HG03108 (cell line): ENCODE measurements around the gene GTF3C4.
"Not testable (repeated sequence)": the region's sequence is repeated elsewhere in the genome, so short reads cannot be mapped to it uniquely, and the experiment has no call there.

Experiments used
- ATAC-seq: cut with Tn5 transposase; IDR thresholded peaks from one replicate; pipeline ENCODE4 v1.9.1; 2021; ENCODE audit warnings: moderate library complexity; ENCODE audit not compliant: unreplicated experiment

The GTF3C4 gene

DNA sequence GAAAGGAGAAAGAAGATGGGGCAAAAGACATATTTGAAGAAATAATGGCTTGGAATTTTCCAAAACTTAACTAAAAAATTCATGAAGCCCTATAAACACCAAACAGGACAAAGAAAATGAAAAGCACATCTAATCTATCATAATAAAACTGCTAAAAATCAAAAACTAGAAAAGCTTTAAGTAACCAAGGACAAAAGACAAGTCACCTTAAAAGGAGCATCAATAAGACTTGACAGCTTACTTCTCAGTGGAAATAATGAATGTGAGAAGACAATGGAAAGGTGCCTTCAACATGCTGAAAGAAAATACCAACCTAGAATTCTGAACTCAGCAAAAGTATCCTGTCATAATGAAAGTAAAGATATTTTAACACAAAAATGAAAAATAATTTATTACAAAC lies 27.0 kb downstream of the GTF3C4 start:
- no peak for ATAC-seq

DNA sequence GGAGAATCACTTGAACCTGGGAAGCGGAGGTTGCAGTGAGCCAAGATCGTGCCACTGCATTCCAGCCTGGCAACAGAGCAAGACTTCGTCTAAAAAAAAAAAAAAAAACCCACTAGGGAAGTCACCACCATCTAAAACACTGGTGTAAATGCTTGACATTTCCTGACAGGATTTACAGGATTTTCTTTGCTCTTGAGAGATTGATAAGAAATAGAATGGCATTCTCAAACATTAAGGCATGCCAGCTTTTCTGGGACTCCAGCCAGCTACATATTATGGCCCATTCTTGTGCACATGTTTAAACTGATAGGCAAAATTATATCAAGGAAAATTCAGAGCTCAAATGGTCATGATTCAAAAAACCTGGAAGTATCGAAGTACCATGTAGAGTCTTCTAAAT lies 28.7 kb downstream of the GTF3C4 start:
- ATAC-seq = no peak

- no peak for ATAC-seq
These were observed 29.7 kb downstream of the GTF3C4 start for GRCh38 chr9:132699956-132700355.

DNA sequence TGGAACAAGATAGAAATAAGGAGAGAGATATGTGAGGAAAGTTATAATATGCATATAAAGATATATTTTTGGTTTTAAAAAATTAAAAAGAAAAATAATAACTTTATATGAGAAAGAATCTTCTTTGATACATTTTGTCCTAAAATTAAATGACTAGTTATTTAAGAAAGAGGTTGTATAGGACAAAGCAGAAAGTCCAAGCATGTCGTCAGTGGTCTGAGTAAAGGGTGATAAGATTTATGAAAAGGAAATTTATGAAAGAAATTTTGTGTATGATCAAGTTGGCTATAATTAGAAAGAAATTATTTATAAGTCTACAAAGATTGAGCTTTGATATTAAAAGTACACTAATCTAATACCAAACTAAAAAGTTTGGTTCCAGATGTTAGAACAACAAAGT lies 32.0 kb downstream of the GTF3C4 start:
- no peak for ATAC-seq

DNA sequence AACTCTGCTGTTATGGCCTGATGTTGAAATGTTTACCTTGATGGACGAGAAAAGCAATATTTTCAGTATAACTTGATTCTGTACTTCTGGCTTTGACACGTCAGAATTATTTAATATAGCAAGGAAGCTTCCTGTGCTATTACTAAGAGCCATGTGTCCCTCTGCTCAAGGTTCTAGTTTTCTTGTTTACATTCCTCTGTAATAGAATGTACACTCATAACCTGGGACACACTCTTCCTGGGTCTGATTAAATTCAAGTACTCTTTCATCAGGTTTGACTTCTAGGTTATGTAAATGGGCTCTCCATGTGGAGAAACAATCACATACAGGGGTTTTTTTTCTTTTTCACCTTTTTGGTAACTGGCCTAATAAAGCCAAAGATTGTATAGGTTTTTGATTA lies 33.1 kb downstream of the GTF3C4 start:
- no peak for ATAC-seq

- ATAC-seq = no peak
These were observed 38.0 kb downstream of the GTF3C4 start for GRCh38 chr9:132708239-132708638.

- ATAC-seq = no peak
These were observed 38.6 kb downstream of the GTF3C4 start for GRCh38 chr9:132708769-132709430.

- no peak for ATAC-seq
These were observed 40.1 kb downstream of the GTF3C4 start for GRCh38 chr9:132710333-132710732.

- not testable (repeated sequence) for ATAC-seq
These were observed 40.9 kb downstream of the GTF3C4 start for GRCh38 chr9:132711152-132711551.

DNA sequence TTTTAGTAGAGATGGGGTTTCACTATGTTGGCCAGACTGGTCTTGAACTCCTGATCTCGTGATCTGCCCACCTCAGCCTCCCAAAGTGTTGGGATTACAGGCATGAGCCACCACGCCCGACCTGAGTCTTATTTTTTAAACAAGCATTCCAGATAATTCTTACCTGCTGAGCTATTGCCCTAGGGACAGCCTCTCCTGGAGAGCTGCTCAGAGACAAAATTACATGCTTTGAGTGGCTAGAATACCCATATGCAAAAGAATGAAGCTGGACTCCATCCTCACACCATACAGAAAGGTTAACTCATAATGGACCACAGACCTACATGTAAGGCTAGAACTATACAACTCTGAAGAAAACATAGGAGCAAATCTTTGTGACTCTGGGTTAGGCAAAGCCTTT lies 41.6 kb downstream of the GTF3C4 start:
- ATAC-seq = no peak

GRCh38 chr9:132712753-132713152 lies 42.5 kb downstream of the GTF3C4 start:
- ATAC-seq = no peak

- ATAC-seq = no peak
These were observed 45.7 kb downstream of the GTF3C4 start for GRCh38 chr9:132716007-132716406.

DNA sequence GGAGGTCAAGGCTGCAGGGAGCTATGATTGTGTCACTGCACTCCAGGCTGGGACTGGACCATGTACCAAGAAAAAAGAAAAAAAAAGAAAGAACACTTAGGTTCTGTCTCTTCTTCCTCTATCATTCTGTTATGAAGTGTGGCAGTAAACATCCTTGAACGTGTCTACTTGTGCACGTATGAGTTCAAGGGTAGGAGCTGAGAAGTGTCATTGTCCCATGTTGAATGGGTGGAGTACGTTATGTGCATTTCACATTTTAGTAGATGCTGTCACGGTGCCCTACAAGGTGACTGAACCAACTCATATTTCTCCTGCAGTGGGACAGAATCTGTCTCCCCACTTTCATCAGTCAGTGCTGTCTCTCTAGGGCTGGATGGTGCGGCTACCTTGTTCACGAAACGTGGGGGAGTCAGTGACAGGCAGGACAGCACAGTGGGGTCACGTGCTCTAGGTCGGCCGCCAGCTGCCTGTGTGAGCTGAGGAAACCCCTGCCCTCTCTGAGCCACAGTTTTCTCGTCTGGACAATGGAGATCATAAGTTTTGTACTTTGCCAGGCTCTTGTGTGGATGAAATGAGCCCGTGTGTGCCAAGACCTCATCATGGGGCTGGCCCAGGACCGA lies 47.2 kb downstream of the GTF3C4 start:
- ATAC-seq = no peak

- ATAC-seq = not testable (repeated sequence)
These were observed 48.2 kb downstream of the GTF3C4 start for GRCh38 chr9:132718381-132718928.

DNA sequence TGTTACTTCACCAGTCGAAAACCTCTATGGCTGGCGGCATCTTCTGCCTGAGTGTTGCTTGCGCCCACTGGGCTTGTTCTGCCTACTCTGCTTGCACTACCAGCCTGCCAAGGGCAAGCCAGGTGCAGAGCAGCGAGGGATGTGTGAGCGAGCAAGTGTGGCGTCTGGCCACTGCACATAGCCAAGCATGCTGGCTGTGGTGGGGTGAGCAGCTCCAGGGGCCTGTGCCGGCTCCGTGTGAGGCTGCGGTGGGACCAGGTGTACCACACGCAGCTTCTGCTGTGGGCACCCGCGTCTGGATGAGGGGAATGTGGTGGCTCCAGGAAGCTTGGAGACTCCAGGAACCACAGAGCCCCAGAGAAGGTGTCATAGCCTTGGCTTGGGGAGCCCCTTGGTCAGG lies 51.4 kb downstream of the GTF3C4 start:
- no peak for ATAC-seq

DNA sequence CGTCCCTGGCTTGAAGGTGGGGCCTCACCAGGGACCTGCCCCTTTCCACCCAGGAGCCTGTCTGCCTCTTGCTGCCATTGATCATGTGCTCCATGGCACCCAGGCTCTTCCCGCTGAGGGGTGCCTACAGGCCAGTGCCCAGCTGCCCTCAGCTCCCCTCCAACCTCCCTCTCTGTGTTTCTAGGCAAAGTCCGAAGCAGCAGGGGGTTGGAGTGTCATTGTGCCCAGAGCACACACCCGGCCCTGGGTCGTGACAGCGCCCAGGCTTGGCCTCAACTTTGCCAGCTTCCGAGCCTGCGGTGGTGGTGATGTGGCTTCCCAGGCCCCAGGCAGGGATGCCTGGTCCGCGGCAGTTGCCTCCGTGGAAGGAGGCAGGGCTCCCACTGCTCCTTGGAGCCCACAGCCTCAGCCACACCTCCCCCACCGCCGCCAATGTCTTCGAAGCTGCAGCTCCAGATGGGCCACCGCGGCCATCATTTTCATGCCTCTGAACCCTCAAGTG lies 52.4 kb downstream of the GTF3C4 start:
- no peak for ATAC-seq

DNA sequence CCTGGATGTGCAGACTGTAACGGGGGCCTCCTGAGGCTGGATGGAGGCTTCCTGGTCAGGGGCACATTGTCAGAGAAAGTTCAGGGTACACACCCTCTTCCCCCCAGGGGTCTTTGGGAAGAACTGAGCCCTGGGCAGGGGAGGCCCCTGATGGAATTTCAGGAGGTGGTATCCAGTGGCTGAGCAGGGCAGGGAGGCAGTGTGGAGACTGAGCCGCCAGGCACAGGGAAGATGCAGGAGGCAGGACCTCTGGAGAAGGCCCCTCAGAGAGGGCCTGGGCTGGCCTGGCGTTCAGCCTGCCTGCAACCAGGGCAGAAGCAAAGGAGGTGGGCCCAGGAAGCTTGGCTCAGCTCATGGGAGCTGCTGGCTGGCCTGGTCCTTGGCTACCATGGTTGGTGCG lies 53.5 kb downstream of the GTF3C4 start:
- ATAC-seq = no peak

DNA sequence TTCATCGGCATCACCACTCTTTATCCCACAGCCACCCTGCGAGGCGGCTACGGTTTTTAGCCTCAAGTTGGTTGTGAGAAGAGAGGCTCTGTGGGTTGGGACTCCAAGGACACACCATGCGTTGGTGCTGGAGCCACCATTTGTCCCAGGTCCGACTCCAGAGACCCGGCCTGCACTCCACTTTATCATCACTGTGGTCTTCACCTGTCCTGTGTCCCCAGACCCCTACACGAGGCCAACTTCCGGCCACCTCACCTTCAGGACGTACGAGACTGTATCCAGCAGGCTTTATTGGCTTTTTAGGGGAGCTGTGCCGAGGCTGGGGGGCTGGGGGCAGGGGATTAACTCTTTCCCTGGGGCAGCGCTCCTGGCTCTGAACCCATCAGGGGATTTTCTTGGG lies 55.0 kb downstream of the GTF3C4 start:
- no peak for ATAC-seq

- no peak for ATAC-seq
These were observed 56.4 kb downstream of the GTF3C4 start for GRCh38 chr9:132726576-132727130.

GRCh38 chr9:132728071-132728470 lies 57.8 kb downstream of the GTF3C4 start:
- no peak for ATAC-seq

DNA sequence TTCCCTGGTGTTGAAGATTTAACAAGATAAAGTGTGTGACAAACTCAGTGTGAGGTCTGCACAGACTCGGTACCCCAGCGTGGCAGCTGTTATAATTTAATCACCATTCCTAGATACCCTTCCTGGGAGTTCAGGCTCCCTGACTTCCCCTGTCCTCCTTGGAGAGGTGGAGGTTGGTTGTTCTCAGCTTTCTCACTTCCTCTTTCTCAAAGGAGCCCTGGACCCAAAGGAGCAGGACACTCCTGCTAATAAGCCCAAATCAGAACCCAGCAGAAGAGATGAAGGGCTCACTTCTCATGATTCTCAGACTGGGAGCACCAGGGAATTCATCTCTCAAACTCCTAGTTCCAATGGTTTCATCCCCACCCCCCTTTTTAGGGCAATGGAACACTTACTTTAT lies 58.2 kb downstream of the GTF3C4 start:
- ATAC-seq = no peak

DNA sequence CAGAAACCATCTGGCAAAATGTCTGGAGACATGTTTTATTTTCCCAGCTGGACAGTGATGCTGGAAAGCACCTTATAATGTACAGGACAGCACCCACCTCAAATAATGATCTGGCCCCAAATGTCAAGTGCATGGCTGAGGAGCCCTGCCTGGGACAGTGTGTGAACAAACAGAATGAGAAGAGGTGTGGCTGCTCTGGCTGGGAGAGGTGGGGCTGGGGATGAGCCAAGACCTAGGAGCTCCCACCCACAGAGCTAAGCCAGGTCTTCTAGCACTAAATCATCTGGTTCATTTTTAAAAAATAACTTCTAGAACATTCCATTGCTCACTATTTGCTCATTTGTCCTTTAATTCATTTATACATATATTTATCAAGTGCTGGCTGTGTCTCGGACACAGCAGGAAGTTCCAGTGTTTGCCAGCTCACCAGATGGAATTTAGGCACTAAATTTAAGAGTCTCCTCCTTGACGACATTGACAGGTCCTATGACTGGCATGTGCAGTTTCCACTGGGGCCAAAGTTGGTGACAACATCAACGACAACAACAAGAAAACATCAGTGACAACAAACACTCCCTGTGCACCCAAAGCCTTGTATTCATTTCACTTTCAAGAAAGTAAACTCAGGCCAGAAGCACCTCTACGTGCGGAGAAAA lies 59.1 kb downstream of the GTF3C4 start:
- no peak for ATAC-seq
